Activated CD4-positive, alpha-beta T cell treated with anti-CD3 and anti-CD28 coated beads for 4 hours (primary cell): ENCODE data around the gene MREG.

Source experiments
- DNase-seq, 2 donors: peaks; one replicate each; pipeline ENCODE4 v3.0.0-alpha.2; 2020

The MREG gene

GRCh38 chr2:215914054-215914776, 99.1 kb downstream of the MREG start:
- DNase-seq, result no peak

DNA sequence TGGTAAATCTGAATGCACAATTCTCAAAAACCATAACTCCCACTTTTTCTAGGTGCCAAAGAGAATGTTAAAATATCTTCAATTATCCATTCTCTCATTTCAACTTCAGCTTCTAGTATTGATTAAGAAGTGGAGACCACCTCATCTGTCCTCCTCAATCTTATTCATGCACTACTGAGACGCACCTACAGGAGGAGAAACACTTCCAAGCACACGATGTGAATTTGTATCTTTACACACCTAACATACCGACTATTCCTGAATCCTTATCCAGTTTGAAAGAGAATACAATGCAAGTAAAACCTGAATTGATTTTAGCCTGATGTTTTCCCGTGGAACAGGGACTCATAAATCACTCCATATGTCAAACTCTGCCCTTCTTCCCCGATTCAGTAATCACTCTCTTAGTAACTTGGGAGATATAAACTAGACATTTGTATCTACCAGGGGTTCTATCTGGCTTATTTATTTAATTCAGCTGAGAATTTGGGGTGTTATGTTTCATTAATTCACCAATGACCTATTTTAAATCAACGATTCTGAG, 101.0 kb downstream of the MREG start:
- no peak for DNase-seq

- DNase-seq, result no peak
Measured at GRCh38 chr2:215911301-215912085, 101.9 kb downstream of the MREG start.

DNA sequence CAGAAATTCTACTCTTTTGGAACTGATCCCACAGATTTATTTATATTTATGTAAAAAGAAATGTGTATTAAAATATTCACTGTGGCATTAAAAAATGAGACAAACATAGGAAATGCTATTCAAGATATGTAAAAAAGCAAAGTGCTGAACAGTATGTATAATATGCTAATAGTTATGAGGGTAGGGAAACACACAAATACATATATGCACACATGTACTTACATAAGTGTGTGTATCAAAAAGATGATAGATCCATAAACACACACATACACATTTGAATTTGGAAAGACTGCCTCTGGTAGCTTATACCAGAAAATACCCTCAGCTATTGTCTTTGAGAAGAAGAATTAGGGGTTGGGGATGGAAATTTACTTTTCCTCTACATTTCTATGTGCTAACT, 103.2 kb downstream of the MREG start:
- DNase-seq, result no peak

DNA sequence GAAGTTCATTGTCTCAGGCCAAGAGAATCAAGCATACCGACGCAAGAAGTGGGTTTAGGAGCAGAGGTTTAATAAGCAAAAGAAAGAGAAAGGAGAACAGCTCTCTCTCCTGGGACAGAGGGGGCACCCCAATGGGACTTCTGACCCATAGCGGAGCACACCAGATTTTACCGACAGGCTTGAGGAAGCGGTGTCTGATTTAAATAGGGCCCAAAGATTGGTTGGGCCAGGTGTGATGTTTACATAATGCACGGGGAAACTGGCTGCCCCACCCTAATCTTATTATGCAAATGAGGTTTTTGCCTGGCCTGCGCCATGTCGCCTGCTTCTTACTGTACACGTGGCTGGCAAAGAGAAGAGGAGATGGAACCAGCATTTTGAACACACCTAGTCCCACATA, 106.2 kb downstream of the MREG start:
- DNase-seq, result no peak

- no peak for DNase-seq
Measured at GRCh38 chr2:215906458-215906857, 106.9 kb downstream of the MREG start.

- DNase-seq, result no peak
Measured at GRCh38 chr2:215905691-215906090, 107.7 kb downstream of the MREG start.

DNA sequence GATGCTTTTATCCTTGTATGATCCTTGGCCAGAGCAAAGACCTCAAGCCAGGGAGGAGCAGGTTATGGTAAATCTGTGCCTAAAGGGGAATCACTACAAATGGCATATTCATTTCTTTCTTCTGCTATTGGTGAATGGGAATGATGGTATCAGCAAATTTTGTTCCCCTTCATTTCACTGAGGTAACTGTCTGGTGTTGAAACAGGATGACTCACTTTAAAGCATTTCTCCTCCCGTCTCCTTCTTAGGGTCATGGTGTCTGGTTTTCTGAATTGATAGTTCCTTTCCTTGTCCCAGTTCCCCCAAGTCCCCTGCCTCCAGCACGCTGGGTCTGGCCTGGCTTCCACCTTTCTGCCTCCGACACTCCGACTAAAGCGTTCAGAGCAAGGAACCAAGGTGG, 109.2 kb downstream of the MREG start:
- no peak for DNase-seq

- DNase-seq, result no peak
Measured at GRCh38 chr2:215903203-215903602, 110.1 kb downstream of the MREG start.

- DNase-seq, result no peak
Measured at GRCh38 chr2:215901796-215902195, 111.6 kb downstream of the MREG start.

DNA sequence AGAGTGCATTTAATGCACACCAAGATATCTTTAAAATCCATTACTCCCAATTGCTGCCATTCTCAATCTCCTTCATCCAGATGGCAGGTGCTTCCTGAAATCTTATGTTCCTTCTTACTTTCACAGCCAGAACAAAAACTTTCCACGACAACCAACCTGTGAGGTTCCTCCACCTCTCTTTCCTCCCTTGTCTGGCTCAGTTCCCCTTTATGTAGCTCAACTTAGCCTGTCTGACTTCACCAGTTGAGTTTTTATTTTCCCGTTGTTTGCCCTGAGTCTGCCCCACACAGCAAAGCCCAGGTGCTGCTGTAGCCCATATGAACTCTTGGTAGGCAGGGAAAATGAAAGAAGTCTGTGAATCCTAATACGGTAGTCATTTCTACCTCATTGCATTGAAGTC, 112.5 kb downstream of the MREG start:
- no peak for DNase-seq

DNA sequence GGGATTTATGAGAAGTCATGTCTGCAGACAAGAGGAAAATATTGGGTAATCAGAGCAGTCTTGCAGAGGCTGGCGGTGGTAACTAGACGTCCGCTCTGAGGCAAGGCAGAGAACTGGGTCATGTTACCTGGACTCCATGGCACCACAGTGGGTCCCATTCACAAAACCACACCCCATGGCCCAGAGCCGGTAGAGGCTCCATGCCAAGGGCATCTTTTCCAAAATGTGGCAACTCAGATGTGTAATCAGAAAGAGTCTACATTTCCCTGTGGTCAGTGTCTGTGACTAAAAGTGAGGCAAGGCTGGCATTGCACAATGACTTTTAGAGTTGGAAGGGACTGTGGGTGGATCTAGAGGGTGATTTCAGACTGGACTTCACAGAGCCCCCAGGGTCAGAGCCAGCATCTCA, 113.1 kb downstream of the MREG start:
- DNase-seq, result no peak

DNA sequence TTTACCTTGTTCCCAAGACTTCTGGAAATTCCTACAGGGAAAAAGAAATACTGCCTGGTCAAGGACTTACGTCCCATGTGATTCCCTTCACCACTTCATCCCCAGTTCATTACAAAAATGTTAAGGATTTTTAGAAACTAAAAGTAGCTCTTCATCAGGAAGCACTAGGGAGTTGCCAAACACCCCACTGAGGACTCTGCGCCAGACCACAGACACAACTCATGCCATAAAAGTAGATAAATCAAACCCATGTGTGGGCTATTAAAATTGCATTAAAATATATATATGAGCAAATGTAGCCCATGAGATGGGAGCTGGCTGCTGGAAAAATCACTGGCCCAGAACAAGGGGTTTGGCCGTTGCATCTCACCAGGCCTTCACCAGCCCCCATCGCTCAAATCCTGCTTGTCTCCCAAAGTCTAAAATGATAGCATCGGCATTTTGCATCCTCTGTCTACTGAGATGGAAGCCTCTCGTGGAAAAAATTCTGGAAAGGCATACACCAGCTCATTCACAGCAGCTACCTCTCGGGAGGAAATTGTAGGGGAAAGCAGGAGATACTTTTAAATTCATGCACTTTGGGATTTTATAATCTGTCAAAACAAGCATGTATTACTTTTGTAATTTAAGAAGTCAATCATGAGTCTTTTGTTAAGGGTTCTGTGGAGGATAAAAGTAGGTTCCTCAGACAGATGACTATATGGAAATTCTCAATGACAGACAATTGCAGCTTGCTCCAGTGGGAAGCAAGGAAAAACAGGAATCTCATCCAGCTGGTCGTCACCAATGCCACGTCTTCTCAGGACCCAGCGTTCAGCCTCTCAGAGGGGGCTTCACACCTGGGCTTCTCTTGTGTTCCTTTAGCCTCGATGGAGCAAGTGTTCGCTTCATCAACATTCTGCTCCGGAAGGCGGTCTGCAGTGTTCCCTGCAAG, 113.9 kb downstream of the MREG start:
- no peak for DNase-seq

DNA sequence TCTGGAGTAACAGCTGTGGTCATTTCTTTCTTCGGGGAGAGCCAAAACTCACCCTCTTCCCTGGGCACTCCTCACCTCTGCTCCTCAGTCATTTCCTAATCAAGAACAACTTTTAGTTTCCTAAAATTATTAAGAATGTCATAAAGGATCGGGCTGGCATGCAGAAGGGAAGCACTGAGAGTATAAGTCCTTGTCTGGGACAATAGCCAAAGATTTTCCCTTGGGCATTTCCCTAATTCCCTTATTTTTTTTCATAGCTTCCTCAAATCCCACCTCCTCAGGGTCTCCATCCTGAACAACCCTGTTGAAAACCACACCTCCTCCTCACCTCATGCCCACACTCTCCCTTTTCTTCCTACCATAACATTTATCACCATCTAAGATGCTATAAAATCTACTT, 115.0 kb downstream of the MREG start:
- DNase-seq, result no peak

GRCh38 chr2:215896921-215897320, 116.4 kb downstream of the MREG start:
- DNase-seq, result no peak

- no peak for DNase-seq
Measured at GRCh38 chr2:215895330-215895729, 118.0 kb downstream of the MREG start.
